IMR-90 (cell line): ENCODE measurements around the gene NINJ2. TPM values are rescaled to one million over a fixed set of nuclear protein-coding genes. Genes with fewer than 3 reads are reported as not detected.

Source experiments
- ATAC-seq: fragments of 200-7000 bp; cut with Tn5 transposase; 2 replicates; pipeline ENCODE4 v1.9.1; 2020; ENCODE audit warnings: low read depth, mild to moderate bottlenecking, moderate library complexity
- BruUV-seq: library from RNA; stranded (reverse); fragments of 400-500 nt; replicated peaks from 2 replicates; lab custom pipeline; 2021; lab: Mats Ljungman, UMichigan
- CTCF ChIA-PET: fragments of 300-600 bp; formaldehyde crosslinking; extraction: SDS; loops from one replicate; lab custom pipeline; 2021; ENCODE audit warnings: antibody characterized with exemption; lab: Yijun Ruan, JAX
- POLR2A ChIA-PET: fragments of 300-600 bp; sonication (Branson Sonifier 250); formaldehyde crosslinking; loops from one replicate; lab custom pipeline; 2022; ENCODE audit warnings: antibody characterized with exemption; ENCODE audit not compliant: unreplicated experiment; lab: Charles Lee
- DNase-seq: peaks from one replicate; pipeline ENCODE4 v3.0.0; 2013
- H2AFZ ChIP-seq: replicated peaks from 2 replicates; pipeline ENCODE3; 2013; ENCODE audit warnings: low read length, mild to moderate bottlenecking; ENCODE audit not compliant: poor library complexity
- H2AK5ac ChIP-seq: 2 replicates; pipeline ENCODE4 v1.6.1; 2013; ENCODE audit warnings: low read depth, low read length, inconsistent platforms
- H2AK9ac ChIP-seq: replicated peaks from 2 replicates; pipeline ENCODE3; 2013; ENCODE audit warnings: mild to moderate bottlenecking, low read depth, low read length, moderate library complexity; ENCODE audit not compliant: poor library complexity
- H2BK120ac ChIP-seq: 2 replicates; pipeline ENCODE4 v1.6.1; 2013; ENCODE audit warnings: low read depth, low read length, inconsistent platforms
- H2BK15ac ChIP-seq: 3 replicates; pipeline ENCODE4 v1.6.1; 2013; ENCODE audit warnings: low read depth, low read length, inconsistent platforms
- H2BK20ac ChIP-seq: 2 replicates; pipeline ENCODE4 v1.6.1; 2013; ENCODE audit warnings: low read depth, mild to moderate bottlenecking, inconsistent platforms, low read length, moderate library complexity
- H2BK5ac ChIP-seq: 2 replicates; pipeline ENCODE4 v1.6.1; 2013; ENCODE audit warnings: mild to moderate bottlenecking, low read depth, low read length, inconsistent platforms; ENCODE audit not compliant: poor library complexity, severe bottlenecking
- H3K14ac ChIP-seq: replicated peaks from 2 replicates; pipeline ENCODE4 v1.6.1; 2013; ENCODE audit warnings: low read depth, low read length, inconsistent platforms
- H3K18ac ChIP-seq: 2 replicates; pipeline ENCODE4 v1.6.1; 2013; ENCODE audit warnings: low read depth, low read length, control low read depth
- H3K23ac ChIP-seq: 2 replicates; pipeline ENCODE4 v1.6.1; 2013; ENCODE audit warnings: low read depth, low read length, inconsistent platforms
- H3K27ac ChIP-seq: 2 replicates; pipeline ENCODE4 v1.5.1; 2013; ENCODE audit warnings: mild to moderate bottlenecking, control low read depth, low read length; ENCODE audit not compliant: insufficient read depth
- H3K27me3 ChIP-seq: 2 replicates; pipeline ENCODE4 v1.6.1; 2013; ENCODE audit warnings: low read length; ENCODE audit not compliant: control insufficient read depth, insufficient read depth
- H3K36me3 ChIP-seq: 2 replicates; pipeline ENCODE4 v1.6.1; 2013; ENCODE audit warnings: low read length, mixed read lengths; ENCODE audit not compliant: control insufficient read depth, insufficient read depth
- H3K4ac ChIP-seq: 2 replicates; pipeline ENCODE4 v1.6.1; 2013; ENCODE audit warnings: low read depth, low read length, inconsistent platforms
- H3K4me1 ChIP-seq: 2 replicates; pipeline ENCODE4 v1.6.1; 2013; ENCODE audit warnings: low read length, mixed read lengths; ENCODE audit not compliant: control insufficient read depth, insufficient read depth
- H3K4me2 ChIP-seq: 2 replicates; pipeline ENCODE4 v1.6.1; 2013; ENCODE audit warnings: low read depth, mild to moderate bottlenecking, control low read depth, low read length, moderate library complexity
- H3K4me3 ChIP-seq: 2 replicates; pipeline ENCODE4 v1.5.1; 2013; ENCODE audit warnings: low read depth, mild to moderate bottlenecking, control low read depth, low read length, moderate library complexity; ENCODE audit not compliant: insufficient read depth
- H3K56ac ChIP-seq: 2 replicates; pipeline ENCODE4 v1.6.1; 2013; ENCODE audit warnings: low read length, inconsistent platforms; ENCODE audit not compliant: insufficient read depth; ENCODE audit errors: extremely low read depth
- H3K79me1 ChIP-seq, 2 experiments: 2 replicates each; pipeline ENCODE4 v1.6.1; 2013; ENCODE audit warnings: low read length in 2 of 2, inconsistent platforms in 1 of 2, low read depth in 1 of 2
- H3K9ac ChIP-seq: 2 replicates; pipeline ENCODE4 v1.6.1; 2013; ENCODE audit warnings: low read depth, low read length, control low read depth
- H3K9me1 ChIP-seq: 2 replicates; pipeline ENCODE4 v1.6.1; 2013; ENCODE audit warnings: low read length, inconsistent platforms; ENCODE audit not compliant: insufficient read depth
- H3K9me3 ChIP-seq: 2 replicates; pipeline ENCODE4 v1.6.1; 2013; ENCODE audit warnings: low read length; ENCODE audit not compliant: control insufficient read depth, insufficient read depth
- H4K20me1 ChIP-seq: 2 replicates; pipeline ENCODE4 v1.6.1; 2013; ENCODE audit warnings: low read length, inconsistent platforms; ENCODE audit not compliant: insufficient read depth
- H4K5ac ChIP-seq: 2 replicates; pipeline ENCODE4 v1.6.1; 2013; ENCODE audit warnings: mild to moderate bottlenecking, low read depth, low read length, control low read depth
- H4K8ac ChIP-seq, 2 experiments: 2 replicates each; pipeline ENCODE4 v1.6.1; 2013; ENCODE audit warnings: low read depth in 2 of 2, low read length in 2 of 2, control low read depth in 1 of 2, inconsistent platforms in 1 of 2
- H4K91ac ChIP-seq: 2 replicates; pipeline ENCODE4 v1.6.1; 2013; ENCODE audit warnings: low read depth, low read length, inconsistent platforms; ENCODE audit not compliant: insufficient read depth
- BHLHE40 ChIP-seq: fragments of 150-350 bp; IDR thresholded peaks from 2 replicates; pipeline ENCODE4 v1.6.1; 2016; ENCODE audit warnings: mild to moderate bottlenecking, low read depth, low read length
- CEBPB ChIP-seq: IDR thresholded peaks from 2 replicates; pipeline ENCODE4 v1.6.1; 2012; ENCODE audit warnings: low read depth, low read length, improper control_type of control experiment
- CHD1 ChIP-seq: IDR thresholded peaks from 2 replicates; pipeline ENCODE4 v1.6.1; 2012; ENCODE audit warnings: low read depth, low read length, improper control_type of control experiment
- FOS ChIP-seq: fragments of 150-350 bp; IDR thresholded peaks from 2 replicates; pipeline ENCODE4 v1.6.1; 2016; ENCODE audit warnings: low read depth, low read length
- MAFK ChIP-seq: IDR thresholded peaks from 2 replicates; pipeline ENCODE4 v1.6.1; 2012; ENCODE audit warnings: low read depth, low read length, improper control_type of control experiment
- MAZ ChIP-seq: IDR thresholded peaks from 2 replicates; pipeline ENCODE4 v1.6.1; 2012; ENCODE audit warnings: low read depth, mild to moderate bottlenecking, low read length, improper control_type of control experiment, moderate library complexity, borderline replicate concordance
- MXI1 ChIP-seq: IDR thresholded peaks from 2 replicates; pipeline ENCODE4 v1.6.1; 2012; ENCODE audit warnings: low read depth, mild to moderate bottlenecking, low read length, moderate library complexity, borderline replicate concordance
- POLR2A ChIP-seq: IDR thresholded peaks from 2 replicates; pipeline ENCODE4 v1.6.1; 2012; ENCODE audit warnings: mild to moderate bottlenecking, low read depth, low read length
- RAD21 ChIP-seq: IDR thresholded peaks from 2 replicates; pipeline ENCODE4 v1.6.1; 2012; ENCODE audit warnings: low read length, improper control_type of control experiment
- RCOR1 ChIP-seq: IDR thresholded peaks from 2 replicates; pipeline ENCODE4 v1.6.1; 2012; ENCODE audit warnings: mild to moderate bottlenecking, low read length, improper control_type of control experiment; ENCODE audit not compliant: insufficient replicate concordance
- SMC3 ChIP-seq: fragments of 150-350 bp; IDR thresholded peaks from 2 replicates; pipeline ENCODE4 v1.6.1; 2016; ENCODE audit warnings: low read depth, mild to moderate bottlenecking, antibody characterized with exemption, low read length, moderate library complexity
- WGBS, 2 experiments: methylation state at CpG; one replicate each; pipeline versions ENCODE4 v1.1.5 to v1.1.7; 2013; ENCODE audit warnings: missing lambda C conversion rate in 2 of 2; ENCODE audit not compliant: insufficient read length in 1 of 2; ENCODE audit errors: extremely low coverage in 2 of 2; 5-methylcytosine and 5-hydroxymethylcytosine counted together
- dilution Hi-C: fragments of 300-500 bp; cut with HindIII; formaldehyde crosslinking; loops from one replicate; pipeline ENCODE4 v1.14.3; 2018; ENCODE audit warnings: low sequenced_read_pairs; ENCODE audit not compliant: unreplicated experiment
- in situ Hi-C: fragments of 300-500 bp; cut with MboI; formaldehyde crosslinking; loops from 3 replicates; pipeline ENCODE4 v1.14.3; 2019; ENCODE audit warnings: low sequenced_read_pairs, inconsistent platforms, mixed read lengths
- intact Hi-C: fragments of 100-400 bp; cut with micrococcal nuclease; formaldehyde crosslinking; loops from 2 replicates; pipeline ENCODE4 v1.10.0; 2022
- polyA plus RNA-seq, 3 experiments: library from polyadenylated mRNA; depleted of rRNA; stranded (reverse); fragments of >200 nt; gene quantifications; 2 replicates each; pipeline ENCODE4 v1.2.3, GENCODE V29; 2012; ENCODE audit warnings: low replicate concordance in 1 of 3
- total RNA-seq: library from RNA; depleted of rRNA; stranded (reverse); fragments of >200 nt; gene quantifications from 2 replicates; pipeline ENCODE4 v1.2.3, GENCODE V29; 2012
- TF ChIP-seq, protein P1 (sequence below): conservative IDR thresholded peaks from 2 replicates; pipeline ENCODE4 v1.5.1; 2012; ENCODE audit warnings: mild to moderate bottlenecking, low read depth, low read length, improper control_type of control experiment

NINJ2 gene
- total and polyA plus RNA-seq, 2 of the 4 experiments (the other 2 are of a cell fraction), result not detected

DNA sequence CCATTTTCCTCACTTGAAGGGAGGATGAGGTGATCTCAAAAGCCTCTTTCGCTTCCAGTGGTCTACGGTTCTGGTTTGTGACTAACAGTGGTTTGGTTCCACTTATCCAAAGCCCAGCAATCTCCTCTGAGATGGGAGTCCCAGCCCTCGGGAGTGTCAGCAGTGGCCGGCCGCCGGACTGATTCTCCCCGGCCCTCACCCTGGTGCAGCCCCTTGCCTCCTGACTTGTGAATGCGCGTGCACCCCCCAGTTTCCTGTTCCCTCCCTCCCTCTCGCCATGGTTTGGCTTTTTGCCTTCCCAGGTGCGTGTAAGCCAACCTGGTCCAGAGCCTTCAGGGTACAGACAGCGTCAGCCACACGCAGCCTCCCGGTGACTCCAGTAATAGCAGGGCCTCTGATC, 129.0 kb downstream of the NINJ2 start:
- peaks cover 3% of the 10 kb centered on the region; the same call in 1 of the 2 replicates for H3K9me3 ChIP-seq
- H3K4me2 ChIP-seq, result no peak overlapping the region
- WGBS, 2 experiments, result 78% methylated on average over 8 of the region's 14 CpGs; no CpG with 5 or more reads in 1 of the 2 experiments
- no peak overlapping the region for H2BK20ac ChIP-seq
- BruUV-seq, result no TSS peak
- H3K36me3 ChIP-seq, result no peaks in the 10 kb centered on the region
- ATAC-seq (no peak), DNase-seq (no peak)
- H4K91ac ChIP-seq, result no peak overlapping the region
- H3K18ac ChIP-seq, result no peak overlapping the region
- no peak overlapping the region for H4K5ac ChIP-seq
- no peak overlapping the region for H2BK120ac ChIP-seq
- H3K4ac ChIP-seq, result no peak overlapping the region
- no peak overlapping the region for H2AFZ ChIP-seq
- no peak overlapping the region for H2BK15ac ChIP-seq
- peaks cover 34% of the 10 kb centered on the region for H3K27me3 ChIP-seq
- H3K14ac ChIP-seq, result no peak overlapping the region
- dilution Hi-C loops (no loop called here), in situ Hi-C loops (no loop called here), intact Hi-C loops (no loop called here)
- CTCF ChIA-PET, result no interaction called here
- H2AK9ac ChIP-seq, result no peak overlapping the region
- H4K8ac ChIP-seq, result no peak overlapping the region
- H2AK5ac ChIP-seq, result no peak overlapping the region
- H3K79me1 ChIP-seq, result no peaks in the 10 kb centered on the region
- no peak for TF ChIP-seq MAFK
- TF ChIP-seq MXI1, result no peak
- TF ChIP-seq FOS, result no peak
- no peak for TF ChIP-seq SMC3
- TF ChIP-seq, protein P1, sequence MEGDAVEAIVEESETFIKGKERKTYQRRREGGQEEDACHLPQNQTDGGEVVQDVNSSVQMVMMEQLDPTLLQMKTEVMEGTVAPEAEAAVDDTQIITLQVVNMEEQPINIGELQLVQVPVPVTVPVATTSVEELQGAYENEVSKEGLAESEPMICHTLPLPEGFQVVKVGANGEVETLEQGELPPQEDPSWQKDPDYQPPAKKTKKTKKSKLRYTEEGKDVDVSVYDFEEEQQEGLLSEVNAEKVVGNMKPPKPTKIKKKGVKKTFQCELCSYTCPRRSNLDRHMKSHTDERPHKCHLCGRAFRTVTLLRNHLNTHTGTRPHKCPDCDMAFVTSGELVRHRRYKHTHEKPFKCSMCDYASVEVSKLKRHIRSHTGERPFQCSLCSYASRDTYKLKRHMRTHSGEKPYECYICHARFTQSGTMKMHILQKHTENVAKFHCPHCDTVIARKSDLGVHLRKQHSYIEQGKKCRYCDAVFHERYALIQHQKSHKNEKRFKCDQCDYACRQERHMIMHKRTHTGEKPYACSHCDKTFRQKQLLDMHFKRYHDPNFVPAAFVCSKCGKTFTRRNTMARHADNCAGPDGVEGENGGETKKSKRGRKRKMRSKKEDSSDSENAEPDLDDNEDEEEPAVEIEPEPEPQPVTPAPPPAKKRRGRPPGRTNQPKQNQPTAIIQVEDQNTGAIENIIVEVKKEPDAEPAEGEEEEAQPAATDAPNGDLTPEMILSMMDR, result no peak
- no peak for TF ChIP-seq POLR2A
- no peak for TF ChIP-seq RAD21
- no peak for TF ChIP-seq MAZ
- no peak for TF ChIP-seq RCOR1
- TF ChIP-seq CHD1, result no peak
- TF ChIP-seq CEBPB, result no peak
- TF ChIP-seq BHLHE40, result no peak
- no peaks in the 10 kb centered on the region for H3K9me1 ChIP-seq
- H3K9ac ChIP-seq, result no peak overlapping the region
- H3K23ac ChIP-seq, result no peak overlapping the region
- H4K20me1 ChIP-seq, result no peaks in the 10 kb centered on the region
- no peak overlapping the region for H3K56ac ChIP-seq
- no peak overlapping the region for H2BK5ac ChIP-seq
- no peak overlapping the region for H3K4me3 ChIP-seq
- POLR2A ChIA-PET, result no interaction called here
- peaks cover 4% of the 10 kb centered on the region; the same call in 1 of the 2 replicates for H3K4me1 ChIP-seq
- no peak overlapping the region for H3K27ac ChIP-seq
